CD4-positive, alpha-beta T cell (primary cell): ENCODE results near the gene SMC1A. TPM values are rescaled to one million over a fixed set of nuclear protein-coding genes. Genes with fewer than 3 reads are reported as not detected.

ENCODE experiments used
- ATAC-seq: fragments of 200-7000 bp; cut with Tn5 transposase; one replicate; pipeline ENCODE4 v1.10.0; 2022; ENCODE audit warnings: mild to moderate bottlenecking; ENCODE audit not compliant: poor library complexity
- CTCF ChIA-PET: fragments of 350-600 bp; sonication (Branson Sonifier 250); formaldehyde crosslinking; loops from one replicate; lab custom pipeline; 2021; ENCODE audit warnings: antibody characterized with exemption, inconsistent platforms; lab: Charles Lee
- POLR2A ChIA-PET: fragments of 350-600 bp; sonication (Branson Sonifier 250); formaldehyde crosslinking; loops from one replicate; lab custom pipeline; 2021; ENCODE audit warnings: antibody characterized with exemption, inconsistent platforms; lab: Charles Lee
- DNase-seq, 14 experiments: peaks; one replicate each; pipeline ENCODE4 v3.0.0-alpha.2; 2013 to 2020; ENCODE audit warnings: mixed read lengths in 2 of 14
- H3K27ac ChIP-seq, 2 donors: one replicate each; pipeline versions ENCODE4 v1.5.1 to v1.7.0; 2013; ENCODE audit warnings: low read length in 2 of 2, low read depth in 1 of 2, mild to moderate bottlenecking in 1 of 2
- H3K27me3 ChIP-seq, 2 experiments: 1 replicate in 1 of 2; 2 replicates in 1 of 2; pipeline versions ENCODE4 v1.6.1 to v1.7.0; 2013; ENCODE audit warnings: low read length in 2 of 2, control low read depth in 1 of 2, mild to moderate bottlenecking in 1 of 2, moderate library complexity in 1 of 2; ENCODE audit not compliant: insufficient read depth in 2 of 2, control insufficient read depth in 1 of 2
- H3K36me3 ChIP-seq: one replicate; pipeline ENCODE4 v1.6.1; 2013; ENCODE audit warnings: low read length, control low read depth; ENCODE audit not compliant: insufficient read depth
- H3K4me1 ChIP-seq: one replicate; pipeline ENCODE4 v1.6.1; 2013; ENCODE audit warnings: low read length, control low read depth; ENCODE audit not compliant: insufficient read depth
- H3K4me3 ChIP-seq: one replicate; pipeline ENCODE4 v1.5.1; 2013; ENCODE audit warnings: mild to moderate bottlenecking, low read length, moderate library complexity
- H3K9me3 ChIP-seq, 2 experiments: 1 replicate in 1 of 2; 2 replicates in 1 of 2; pipeline versions ENCODE4 v1.6.1 to v1.7.0; 2013; ENCODE audit warnings: low read length in 2 of 2, mild to moderate bottlenecking in 2 of 2, control low read depth in 1 of 2, moderate library complexity in 1 of 2; ENCODE audit not compliant: control insufficient read depth in 1 of 2, insufficient read depth in 1 of 2
- H3K27ac Mint-ChIP-seq: one replicate; pipeline ENCODE4 v1.8.0; 2020; ENCODE audit warnings: mixed read lengths
- H3K27me3 Mint-ChIP-seq: one replicate; pipeline ENCODE4 v1.8.0; 2021; ENCODE audit warnings: mixed read lengths
- H3K36me3 Mint-ChIP-seq: one replicate; pipeline ENCODE4 v1.8.0; 2021; ENCODE audit warnings: low read depth, mixed read lengths
- H3K4me1 Mint-ChIP-seq: one replicate; pipeline ENCODE4 v1.8.0; 2021; ENCODE audit warnings: low read depth, mixed read lengths
- H3K4me3 Mint-ChIP-seq: one replicate; pipeline ENCODE4 v1.8.0; 2020; ENCODE audit warnings: mild to moderate bottlenecking, mixed read lengths
- H3K9me3 Mint-ChIP-seq: one replicate; pipeline ENCODE4 v1.8.0; 2020; ENCODE audit warnings: mixed read lengths
- intact Hi-C, 2 experiments: fragments of 100-400 bp; cut with DNase I in 1 of 2; cut with micrococcal nuclease in 1 of 2; formaldehyde crosslinking; loops; one replicate each; pipeline versions ENCODE4 v1.15.1 to v1.9.0; 2023 to 2025; cut with DNase I, micrococcal nuclease
- total RNA-seq, 174 experiments: library from RNA in 2 of 174; stranded (reverse) in 2 of 174; gene quantifications; one replicate each; pipeline ENCODE4 v1.2.3 and lab custom pipeline; 2021 to 2026
- TF ChIP-seq, protein P1 (sequence below): fragments of 200-600 bp; IDR thresholded peaks from one replicate; pipeline ENCODE4 v1.8.0; 2022; ENCODE audit warnings: antibody characterized with exemption, mild to moderate bottlenecking

The SMC1A gene
- total RNA-seq, 2 experiments from 2014 or later: 25.5 to 28.6 TPM

DNA sequence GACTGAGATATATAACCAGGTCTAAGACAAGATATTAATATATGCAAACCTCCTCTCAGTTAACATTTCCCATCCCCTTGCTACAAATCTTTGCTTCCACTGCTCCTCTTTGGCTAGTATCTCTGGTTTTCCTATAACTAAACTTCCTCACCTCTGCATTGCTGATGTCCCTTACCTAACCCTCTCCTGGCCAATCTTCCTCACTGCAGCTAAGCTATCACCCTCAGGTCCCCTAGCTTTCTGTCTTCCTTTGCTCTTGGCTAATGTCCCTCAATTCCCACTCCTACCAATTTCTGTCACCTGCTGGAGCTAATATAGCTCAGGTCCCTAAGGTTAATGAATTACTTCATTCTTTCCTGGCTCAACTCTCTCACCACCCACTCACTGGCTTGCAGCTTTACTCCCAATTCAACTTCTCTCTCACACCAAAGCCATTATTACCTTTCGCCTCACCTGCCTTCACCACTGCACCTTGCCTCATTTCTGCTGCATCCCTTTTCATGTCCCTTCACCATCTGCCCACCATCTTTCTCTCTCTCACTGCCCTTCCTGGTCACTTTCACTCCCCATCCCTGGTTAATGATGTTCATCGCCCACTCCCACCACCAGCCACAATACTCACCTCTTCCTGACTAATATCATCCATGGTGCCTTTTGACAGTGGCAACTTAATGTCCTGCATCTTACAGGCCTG is 26.7 kb downstream of the SMC1A start:
- no peak overlapping the region for H3K27ac Mint-ChIP-seq
- CTCF ChIA-PET: no interaction called here
- intact Hi-C loops: no loop called here

GRCh38 chrX:53383376-53384076 is 38.9 kb downstream of the SMC1A start:
- no peaks in the 10 kb centered on the region for H3K9me3 Mint-ChIP-seq
- DNase-seq (no peak), ATAC-seq (no peak)
- H3K36me3 Mint-ChIP-seq: peaks cover 73% of the 10 kb centered on the region
- Histone ChIP-seq H3K4me1 (no peaks in the 10 kb centered on the region), H3K9me3 (no peaks in the 10 kb centered on the region), H3K27me3 (no peaks in the 10 kb centered on the region), H3K4me3 (no peak overlapping the region), H3K27ac (no peak overlapping the region), H3K36me3 (peaks cover 63% of the 10 kb centered on the region)
- intact Hi-C loops: no loop called here
- H3K4me3 Mint-ChIP-seq: no peak overlapping the region
- ChIA-PET CTCF (no interaction called here), POLR2A (no interaction called here)
- no peaks in the 10 kb centered on the region for H3K27me3 Mint-ChIP-seq
- TF ChIP-seq, protein P1, sequence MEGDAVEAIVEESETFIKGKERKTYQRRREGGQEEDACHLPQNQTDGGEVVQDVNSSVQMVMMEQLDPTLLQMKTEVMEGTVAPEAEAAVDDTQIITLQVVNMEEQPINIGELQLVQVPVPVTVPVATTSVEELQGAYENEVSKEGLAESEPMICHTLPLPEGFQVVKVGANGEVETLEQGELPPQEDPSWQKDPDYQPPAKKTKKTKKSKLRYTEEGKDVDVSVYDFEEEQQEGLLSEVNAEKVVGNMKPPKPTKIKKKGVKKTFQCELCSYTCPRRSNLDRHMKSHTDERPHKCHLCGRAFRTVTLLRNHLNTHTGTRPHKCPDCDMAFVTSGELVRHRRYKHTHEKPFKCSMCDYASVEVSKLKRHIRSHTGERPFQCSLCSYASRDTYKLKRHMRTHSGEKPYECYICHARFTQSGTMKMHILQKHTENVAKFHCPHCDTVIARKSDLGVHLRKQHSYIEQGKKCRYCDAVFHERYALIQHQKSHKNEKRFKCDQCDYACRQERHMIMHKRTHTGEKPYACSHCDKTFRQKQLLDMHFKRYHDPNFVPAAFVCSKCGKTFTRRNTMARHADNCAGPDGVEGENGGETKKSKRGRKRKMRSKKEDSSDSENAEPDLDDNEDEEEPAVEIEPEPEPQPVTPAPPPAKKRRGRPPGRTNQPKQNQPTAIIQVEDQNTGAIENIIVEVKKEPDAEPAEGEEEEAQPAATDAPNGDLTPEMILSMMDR: no peak
- H3K4me1 Mint-ChIP-seq: no peaks in the 10 kb centered on the region
- no peak overlapping the region for H3K27ac Mint-ChIP-seq

More for the DNA sequence above, 26.7 kb downstream of the SMC1A start:
- H3K4me1 Mint-ChIP-seq: no peaks in the 10 kb centered on the region
- DNase-seq (no peak), ATAC-seq (no peak)
- Histone ChIP-seq H3K36me3 (peaks cover 44% of the 10 kb centered on the region), H3K27ac (no peak overlapping the region), H3K27me3 (no peaks in the 10 kb centered on the region), H3K9me3 (no peaks in the 10 kb centered on the region), H3K4me3 (no peak overlapping the region), H3K4me1 (no peaks in the 10 kb centered on the region)
- POLR2A ChIA-PET: no interaction called here
- peaks cover 69% of the 10 kb centered on the region for H3K36me3 Mint-ChIP-seq
- TF ChIP-seq, protein P1: no peak
- no peaks in the 10 kb centered on the region for H3K9me3 Mint-ChIP-seq
- H3K4me3 Mint-ChIP-seq: no peak overlapping the region
- H3K27me3 Mint-ChIP-seq: no peaks in the 10 kb centered on the region

DNA sequence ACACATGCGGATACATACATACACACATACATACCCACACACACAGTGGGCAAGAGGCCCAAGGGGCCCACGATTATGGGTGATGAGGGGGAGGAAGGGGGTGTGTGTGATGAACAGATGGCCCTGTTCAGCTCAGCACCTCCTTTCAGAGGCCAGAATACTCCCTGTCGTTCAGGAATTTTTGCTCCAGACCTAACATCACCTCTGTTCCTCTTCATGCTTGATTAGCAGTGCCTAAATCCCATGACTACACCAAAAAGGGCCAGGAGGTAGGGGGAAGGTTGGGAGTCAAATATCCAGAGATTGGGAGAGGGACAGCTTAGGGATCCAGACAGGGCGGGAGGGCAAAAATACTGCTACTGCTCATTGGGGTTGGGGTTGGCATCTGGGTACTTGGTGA is 42.7 kb downstream of the SMC1A start:
- POLR2A ChIA-PET: no interaction called here
- ATAC-seq (no peak), DNase-seq (no peak)
- no peak overlapping the region for H3K27ac Mint-ChIP-seq
- peaks cover 61% of the 10 kb centered on the region for H3K36me3 Mint-ChIP-seq
- CTCF ChIA-PET: no interaction called here
- H3K4me3 Mint-ChIP-seq: no peak overlapping the region
- H3K27ac ChIP-seq: no peak overlapping the region
- no peaks in the 10 kb centered on the region for H3K27me3 ChIP-seq
- H3K4me3 ChIP-seq: no peak overlapping the region
- intact Hi-C loops: no loop called here
- TF ChIP-seq, protein P1: no peak
- H3K36me3 ChIP-seq: peaks cover 53% of the 10 kb centered on the region
- no peaks in the 10 kb centered on the region for H3K4me1 ChIP-seq
- H3K4me1 Mint-ChIP-seq: no peaks in the 10 kb centered on the region
- no peaks in the 10 kb centered on the region for H3K9me3 Mint-ChIP-seq
- H3K9me3 ChIP-seq: no peaks in the 10 kb centered on the region
- no peaks in the 10 kb centered on the region for H3K27me3 Mint-ChIP-seq
